ENCODE measurements around the gene AFTPH.

The AFTPH gene

GRCh38 chr2:64542071-64543007 lies 18.2 kb downstream of the AFTPH start:
- DNase-seq: no peak

DNA sequence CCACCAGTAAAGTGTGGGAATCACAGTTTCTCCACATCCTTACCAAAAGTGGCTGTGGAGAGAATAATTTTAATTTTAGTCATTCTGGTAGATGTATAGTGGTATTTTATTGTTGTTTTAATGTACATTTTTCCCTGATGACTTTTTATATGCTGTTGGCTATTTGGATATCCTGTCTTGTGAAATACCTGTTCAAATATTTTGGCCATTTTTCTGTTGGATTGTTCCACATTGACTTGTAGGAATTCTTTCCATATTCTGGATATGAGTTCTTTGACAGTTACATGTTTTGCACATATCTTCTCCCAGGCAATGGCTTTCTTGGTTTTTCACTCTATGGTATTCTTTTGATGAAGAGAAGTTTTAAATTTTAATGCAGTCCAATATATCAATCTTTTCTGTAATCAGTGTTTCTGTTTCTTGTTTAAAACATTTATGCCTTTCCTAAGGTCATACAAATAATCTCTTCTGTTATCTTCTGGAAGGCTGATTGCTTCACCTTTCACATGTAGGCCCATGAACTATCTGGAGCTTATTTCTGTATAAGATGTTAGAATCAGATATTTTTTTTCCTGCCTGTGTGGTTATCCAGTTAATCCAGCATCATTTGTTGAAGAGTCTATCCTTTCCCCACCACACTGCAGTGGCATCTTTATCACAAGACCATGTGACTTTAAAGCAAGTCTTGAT lies 19.0 kb downstream of the AFTPH start:
- no peak for DNase-seq

DNA sequence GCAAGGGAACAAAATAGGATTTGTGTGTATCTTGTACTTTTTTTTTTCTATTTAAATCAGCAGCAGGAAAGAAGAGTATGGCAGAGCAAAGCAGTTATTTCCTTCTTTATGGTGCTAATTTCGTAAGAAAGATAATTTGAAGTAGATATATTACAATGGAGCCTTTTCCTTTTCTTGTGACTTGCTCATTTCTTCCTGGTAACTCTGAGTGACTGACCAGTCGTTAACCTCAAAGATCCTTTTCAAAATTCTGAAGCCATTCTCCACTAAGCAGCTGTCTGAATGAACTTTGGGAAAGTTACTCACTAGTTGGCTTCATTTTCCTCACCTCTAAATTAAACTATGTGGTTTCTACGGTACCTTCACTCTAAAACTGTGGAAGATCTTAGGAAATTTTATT lies 24.6 kb downstream of the AFTPH start:
- DNase-seq: no peak

- no peak for DNase-seq
Observed at GRCh38 chr2:64550042-64550441, 25.9 kb downstream of the AFTPH start.

- DNase-seq: no peak
Observed at GRCh38 chr2:64551851-64552250, 27.7 kb downstream of the AFTPH start.

DNA sequence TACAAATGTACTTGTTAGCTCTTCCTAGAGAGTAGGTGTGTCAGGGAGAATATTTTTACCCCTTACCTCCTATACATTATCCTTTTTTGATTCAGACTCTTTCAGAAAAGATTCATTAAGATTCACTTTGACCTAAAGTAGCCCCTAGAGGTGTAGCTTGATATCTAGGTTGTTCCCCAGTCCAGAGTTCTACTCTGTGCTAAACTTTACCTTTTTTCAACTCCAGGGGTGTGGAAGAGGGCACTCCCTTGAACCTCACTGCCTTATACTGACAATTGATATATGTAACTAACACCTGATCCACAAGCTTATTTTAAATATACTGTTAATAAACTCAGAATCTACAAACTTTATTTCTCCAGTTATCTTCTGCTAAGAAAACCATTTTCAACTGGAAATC lies 30.0 kb downstream of the AFTPH start:
- no peak for DNase-seq

DNA sequence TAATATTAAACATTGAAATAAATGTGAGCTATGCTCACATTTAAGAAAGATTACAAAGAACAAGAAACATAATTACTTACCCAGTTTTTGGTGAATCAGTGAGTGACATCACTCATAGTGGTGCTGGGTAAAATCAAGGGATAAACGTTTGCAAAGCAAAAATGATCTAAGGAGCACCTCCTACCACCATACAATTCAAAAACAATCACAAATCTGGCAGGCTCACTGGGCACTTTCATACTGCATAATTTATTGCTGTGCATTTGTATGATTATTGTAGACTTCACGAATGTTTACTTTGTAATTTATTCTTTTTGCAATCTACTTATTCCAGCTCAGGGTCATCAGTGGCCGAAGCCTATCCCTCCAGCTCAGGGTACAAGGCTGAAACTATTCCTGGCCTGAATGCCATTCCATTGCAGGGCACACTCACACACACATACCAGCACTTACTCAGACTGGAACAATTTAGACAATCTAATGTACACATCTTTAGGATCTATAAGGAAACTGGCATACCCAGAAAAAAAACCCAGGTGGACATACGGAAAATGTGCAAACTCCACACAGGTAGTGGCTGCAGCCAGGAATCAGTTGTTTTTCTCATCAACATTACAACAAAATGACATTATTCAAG lies 34.4 kb downstream of the AFTPH start:
- DNase-seq: no peak

DNA sequence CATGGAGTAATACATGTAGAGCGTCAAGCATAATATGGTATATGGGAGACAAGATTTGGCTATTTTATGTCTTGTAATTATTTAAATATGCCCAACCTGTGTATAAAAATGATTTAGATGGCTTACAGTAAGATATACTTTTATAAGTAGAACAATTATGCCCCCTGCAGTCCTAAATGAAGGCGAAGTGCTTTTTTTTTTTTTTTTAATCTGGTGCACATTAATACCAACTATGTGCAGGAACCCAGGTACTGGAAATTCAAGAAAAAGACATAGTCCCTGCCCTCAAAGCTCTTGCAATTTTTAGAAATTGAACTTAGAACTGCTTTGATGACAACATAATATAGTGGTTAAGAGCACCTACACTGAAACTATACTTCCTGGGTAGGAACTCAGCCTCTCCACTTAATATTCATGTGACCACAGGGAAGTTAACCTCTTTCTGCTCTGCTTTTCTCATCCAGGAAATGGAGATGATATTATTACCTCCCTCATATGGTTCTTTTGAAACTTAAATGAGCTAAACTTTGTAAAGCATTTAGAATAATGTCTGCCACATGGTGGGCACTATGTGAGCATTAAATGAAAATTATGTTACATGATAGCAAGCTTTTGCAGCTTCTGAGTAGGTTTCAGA lies 38.1 kb downstream of the AFTPH start:
- no peak for DNase-seq

DNA sequence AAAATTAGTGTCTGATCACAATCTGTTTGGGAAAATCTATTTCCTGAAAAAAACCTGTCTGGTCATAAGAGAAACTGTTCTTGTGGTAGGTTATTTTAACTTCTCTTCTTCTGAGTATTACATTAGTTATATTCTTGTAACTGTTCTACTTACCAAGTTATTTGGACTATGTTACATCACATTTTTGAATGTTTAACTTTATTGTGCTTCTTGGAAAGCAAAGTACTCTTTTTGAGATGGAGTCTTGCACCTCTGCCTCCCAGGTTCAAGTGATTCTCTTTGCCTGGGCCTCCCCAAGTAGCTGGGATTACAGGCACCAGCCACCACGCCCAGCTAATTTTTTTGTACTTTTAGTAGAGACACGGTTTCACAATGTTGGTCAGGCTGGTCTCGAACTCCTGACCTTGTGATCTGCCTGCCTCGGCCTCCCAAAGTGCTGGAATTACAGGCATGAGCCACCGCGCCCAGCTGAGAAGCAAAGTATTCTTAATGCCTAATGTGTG lies 39.4 kb downstream of the AFTPH start:
- DNase-seq: no peak

- no peak for DNase-seq
Observed at GRCh38 chr2:64565949-64566710, 42.0 kb downstream of the AFTPH start.

GRCh38 chr2:64567473-64567872 lies 43.3 kb downstream of the AFTPH start:
- DNase-seq: no peak

GRCh38 chr2:64568836-64569235 lies 44.7 kb downstream of the AFTPH start:
- DNase-seq: no peak

- no peak for DNase-seq
Observed at GRCh38 chr2:64574871-64575270, 50.7 kb downstream of the AFTPH start.

- no peak for DNase-seq
Observed at GRCh38 chr2:64581018-64581417, 56.9 kb downstream of the AFTPH start.

- DNase-seq: no peak
Observed at GRCh38 chr2:64581777-64582539, 57.8 kb downstream of the AFTPH start.

- DNase-seq: no peak
Observed at GRCh38 chr2:64582774-64583340, 58.7 kb downstream of the AFTPH start.

DNA sequence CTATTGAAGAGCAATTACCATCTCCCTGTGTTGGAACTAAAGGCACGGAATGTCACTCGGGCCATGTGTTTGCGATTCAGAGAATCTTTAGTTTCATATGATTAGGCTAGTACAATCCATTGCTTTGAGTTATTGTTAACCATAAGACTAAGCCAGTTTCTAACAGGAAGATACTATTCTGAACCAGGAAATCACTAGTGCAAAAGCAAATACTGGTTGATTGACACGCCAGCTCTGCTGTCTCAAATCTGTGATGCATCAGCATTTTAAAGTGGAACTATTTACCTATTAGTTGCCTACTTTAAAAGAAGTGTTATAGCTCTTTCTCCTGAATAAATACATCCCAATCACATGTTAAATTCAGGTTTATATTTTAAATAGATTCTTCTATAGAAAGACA lies 61.9 kb downstream of the AFTPH start:
- no peak for DNase-seq

GRCh38 chr2:64586883-64587481 lies 62.9 kb downstream of the AFTPH start:
- DNase-seq: peak; percentile 42 to 43

DNA sequence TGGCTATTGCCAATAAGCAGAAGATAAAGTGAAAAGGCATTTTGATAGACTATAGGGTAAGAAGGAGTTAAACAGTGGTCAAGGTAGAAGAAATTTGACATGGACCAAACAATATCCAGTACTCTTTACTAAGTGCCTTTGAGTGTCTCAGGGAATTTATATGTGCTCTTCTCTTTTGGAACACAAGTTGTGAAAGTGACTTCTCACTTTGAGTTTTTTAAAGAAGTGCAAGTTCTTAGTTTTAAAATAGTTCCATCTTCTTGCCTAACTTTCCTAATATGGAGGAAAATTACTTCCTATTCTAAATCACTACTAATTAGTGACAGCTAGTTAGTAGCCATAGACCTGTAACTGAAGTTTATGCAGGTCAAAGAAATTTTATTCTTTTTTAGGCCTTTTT lies 63.4 kb downstream of the AFTPH start:
- no peak for DNase-seq

- no peak for DNase-seq
Observed at GRCh38 chr2:64591188-64591587, 67.1 kb downstream of the AFTPH start.

Data from NCI-H446 (cell line).